GM19397 (cell line): Measurements from ENCODE around the gene CPNE2.
A peak's percentile ranks its signal among the peaks of the same experiment; 100 is the strongest.
"Not testable (repeated sequence)": the region's sequence is repeated elsewhere in the genome, so short reads cannot be mapped to it uniquely, and the experiment has no call there.

ENCODE experiments used
- ATAC-seq: cut with Tn5 transposase; IDR thresholded peaks from one replicate; pipeline ENCODE4 v1.9.1; 2021; ENCODE audit warnings: mild to moderate bottlenecking, moderate library complexity; ENCODE audit not compliant: unreplicated experiment

Gene CPNE2

GRCh38 chr16:57069635-57070370 lies 22.6 kb upstream of the CPNE2 start:
- ATAC-seq = no peak

GRCh38 chr16:57070424-57070823 lies 22.0 kb upstream of the CPNE2 start:
- ATAC-seq = no peak

DNA sequence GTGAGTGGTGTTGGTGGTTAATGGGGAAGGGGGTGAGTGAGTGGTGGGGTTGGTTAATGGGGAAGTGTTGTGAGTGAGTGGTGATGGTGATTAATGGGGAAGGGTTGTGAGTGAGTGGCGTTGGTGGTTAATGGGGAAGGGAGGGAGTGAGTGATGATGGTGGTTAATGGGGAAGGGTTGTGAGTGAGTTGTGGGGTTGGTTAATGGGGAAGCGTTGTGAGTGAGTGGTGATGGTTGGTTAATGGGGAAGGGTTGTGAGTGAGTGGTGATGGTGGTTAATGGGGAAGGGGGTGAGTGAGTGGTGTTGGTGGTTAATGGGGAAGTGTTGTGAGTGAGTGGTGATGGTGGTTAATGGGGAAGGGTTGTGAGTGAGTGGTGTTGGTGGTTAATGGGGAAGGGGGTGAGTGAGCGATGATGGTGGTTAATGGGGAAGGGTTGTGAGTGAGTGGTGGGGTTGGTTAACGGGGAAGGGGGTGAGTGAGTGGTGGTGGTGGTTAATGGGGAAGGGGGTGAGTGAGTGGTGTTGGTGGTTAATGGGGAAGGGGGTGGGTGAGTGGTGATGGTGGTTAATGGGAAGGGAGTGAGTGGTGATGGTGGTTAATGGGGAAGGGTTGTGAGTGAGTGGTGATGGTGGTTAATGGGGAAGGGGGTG lies 21.2 kb upstream of the CPNE2 start:
- not testable (repeated sequence) for ATAC-seq

GRCh38 chr16:57071831-57072582 lies 20.4 kb upstream of the CPNE2 start:
- ATAC-seq = no peak

- ATAC-seq = no peak
These were observed 19.6 kb upstream of the CPNE2 start for GRCh38 chr16:57072616-57073275.

- no peak for ATAC-seq
These were observed 14.7 kb upstream of the CPNE2 start for GRCh38 chr16:57077714-57078113.

GRCh38 chr16:57081744-57082143 lies 10.6 kb upstream of the CPNE2 start:
- ATAC-seq = no peak

GRCh38 chr16:57082664-57083063 lies 9.7 kb upstream of the CPNE2 start:
- ATAC-seq = no peak

GRCh38 chr16:57083485-57084126 lies 8.8 kb upstream of the CPNE2 start:
- no peak for ATAC-seq

GRCh38 chr16:57084257-57084770 lies 8.1 kb upstream of the CPNE2 start:
- ATAC-seq = no peak

DNA sequence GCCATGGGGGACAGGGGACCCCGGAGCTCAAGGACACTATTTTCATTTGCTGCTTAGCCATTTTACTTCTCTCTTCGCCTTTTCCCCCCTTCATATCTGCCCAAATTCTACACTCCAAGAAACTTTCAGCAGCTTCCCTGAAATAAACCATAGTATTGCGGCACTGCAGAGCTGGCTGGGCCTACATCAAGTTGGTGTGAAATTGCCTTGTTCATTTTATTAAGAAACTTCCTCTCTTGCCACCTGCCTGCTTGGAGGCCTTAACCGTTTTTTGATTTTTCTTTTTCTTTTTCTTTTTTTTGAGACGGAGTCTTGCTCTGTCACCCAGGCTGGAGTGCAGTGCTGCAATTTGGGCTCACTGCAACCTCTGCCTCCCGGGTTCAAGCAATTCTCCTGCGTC lies 7.4 kb upstream of the CPNE2 start:
- no peak for ATAC-seq

- no peak for ATAC-seq
These were observed 5.4 kb upstream of the CPNE2 start for GRCh38 chr16:57087003-57087402.

DNA sequence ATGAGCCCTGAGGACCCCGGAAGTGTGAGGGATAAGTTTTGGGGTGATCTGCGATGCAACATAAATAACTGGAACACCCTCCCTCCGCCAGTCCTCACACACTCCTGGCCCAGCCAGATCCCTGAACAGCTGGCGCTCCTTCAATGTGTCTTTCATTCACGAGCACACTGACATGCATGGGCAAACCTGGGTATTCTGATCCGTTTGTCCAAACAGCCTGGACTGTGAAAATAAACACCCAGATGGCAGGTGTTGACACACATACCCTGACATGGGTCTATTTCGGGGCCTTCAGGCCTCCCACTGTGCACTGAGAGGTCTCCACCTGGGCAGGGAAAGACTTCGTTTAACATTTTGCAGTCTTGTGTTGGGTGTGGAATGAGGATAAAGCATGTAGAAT lies 3.0 kb upstream of the CPNE2 start:
- no peak for ATAC-seq

GRCh38 chr16:57091200-57091974 lies 996 bp upstream of the CPNE2 start:
- no peak for ATAC-seq

- peak; percentile 33 for ATAC-seq
These were observed 516 bp downstream of the CPNE2 start for GRCh38 chr16:57092786-57093411.

GRCh38 chr16:57093666-57094564 lies 1.5 kb downstream of the CPNE2 start:
- no peak for ATAC-seq

GRCh38 chr16:57094911-57095310 lies 2.5 kb downstream of the CPNE2 start:
- no peak for ATAC-seq

GRCh38 chr16:57096192-57096591 lies 3.8 kb downstream of the CPNE2 start:
- ATAC-seq = no peak
